HG03103 (cell line): ENCODE data around the gene MRPL38.
A peak's percentile ranks its signal among the peaks of the same experiment; 100 is the strongest.
"Not testable (repeated sequence)": the region's sequence is repeated elsewhere in the genome, so short reads cannot be mapped to it uniquely, and the experiment has no call there.

Experiments used
- ATAC-seq: cut with Tn5 transposase; IDR thresholded peaks from one replicate; pipeline ENCODE4 v1.9.1; 2021; ENCODE audit warnings: low read depth; ENCODE audit not compliant: unreplicated experiment

Gene MRPL38

DNA sequence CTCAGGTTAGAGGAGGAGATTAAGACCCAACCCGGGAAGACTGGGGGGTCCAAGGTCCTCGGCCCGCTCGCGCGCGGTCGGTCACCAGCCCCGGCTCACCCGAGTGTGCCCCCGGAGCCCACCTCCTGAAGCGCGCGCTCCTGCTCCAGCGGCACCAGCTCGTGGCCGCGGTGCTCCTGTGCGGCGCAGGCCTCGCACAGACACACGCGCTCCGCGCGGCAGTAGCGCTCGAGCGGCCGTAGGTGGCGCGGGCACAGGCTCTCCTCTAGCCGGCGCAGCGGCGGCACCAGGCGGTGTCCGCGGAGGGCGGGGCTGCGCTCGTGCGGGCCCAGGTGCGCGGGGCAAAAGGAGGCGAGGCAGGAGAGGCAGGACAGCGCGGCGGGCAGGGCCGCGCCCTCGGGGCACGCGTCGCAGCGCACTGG, 26.9 kb downstream of the MRPL38 start:
- ATAC-seq, result no peak

DNA sequence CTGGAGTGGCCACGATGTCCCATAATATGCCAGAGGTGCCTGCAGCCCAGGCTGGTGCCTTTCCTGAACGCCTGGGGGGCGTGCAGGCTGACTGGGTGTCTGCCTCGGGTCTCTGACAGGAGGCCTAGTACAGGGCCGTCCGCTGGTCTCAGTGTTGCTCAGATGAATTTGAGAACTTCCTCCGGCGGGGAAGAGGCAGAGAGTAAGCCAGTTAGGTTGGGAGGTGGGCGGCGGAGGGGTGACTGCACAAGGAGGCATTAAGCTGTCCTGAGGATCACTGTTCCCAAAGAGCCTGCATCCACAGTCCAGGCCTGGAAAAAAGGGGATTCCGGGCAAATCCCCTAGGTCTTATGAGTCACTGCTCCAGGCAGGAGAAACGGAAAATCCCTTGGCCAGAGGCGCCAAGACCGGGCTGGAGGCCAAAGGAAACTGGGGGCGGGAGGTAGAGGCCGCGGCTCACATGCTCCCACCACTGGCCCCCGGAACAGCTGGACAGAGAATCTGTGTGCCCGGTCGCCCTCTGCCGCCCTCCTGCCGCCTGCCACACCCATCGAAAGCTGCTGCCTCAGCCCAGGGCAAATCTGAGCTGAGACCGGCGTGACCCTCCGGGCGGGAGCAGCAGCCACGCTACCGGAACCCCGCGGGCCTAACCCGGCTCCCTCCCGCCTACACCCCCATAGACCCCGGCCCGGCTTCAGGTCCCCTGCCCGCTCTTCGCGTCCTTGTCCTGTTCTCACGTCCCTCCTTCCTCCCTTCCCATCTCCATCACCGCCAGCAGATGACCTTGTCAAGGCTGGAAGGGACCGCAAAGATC, 27.5 kb downstream of the MRPL38 start:
- ATAC-seq, result no peak

GRCh38 chr17:75876190-75876937, 28.3 kb downstream of the MRPL38 start:
- no peak for ATAC-seq

GRCh38 chr17:75875940-75876189, 28.8 kb downstream of the MRPL38 start:
- ATAC-seq, result no peak

DNA sequence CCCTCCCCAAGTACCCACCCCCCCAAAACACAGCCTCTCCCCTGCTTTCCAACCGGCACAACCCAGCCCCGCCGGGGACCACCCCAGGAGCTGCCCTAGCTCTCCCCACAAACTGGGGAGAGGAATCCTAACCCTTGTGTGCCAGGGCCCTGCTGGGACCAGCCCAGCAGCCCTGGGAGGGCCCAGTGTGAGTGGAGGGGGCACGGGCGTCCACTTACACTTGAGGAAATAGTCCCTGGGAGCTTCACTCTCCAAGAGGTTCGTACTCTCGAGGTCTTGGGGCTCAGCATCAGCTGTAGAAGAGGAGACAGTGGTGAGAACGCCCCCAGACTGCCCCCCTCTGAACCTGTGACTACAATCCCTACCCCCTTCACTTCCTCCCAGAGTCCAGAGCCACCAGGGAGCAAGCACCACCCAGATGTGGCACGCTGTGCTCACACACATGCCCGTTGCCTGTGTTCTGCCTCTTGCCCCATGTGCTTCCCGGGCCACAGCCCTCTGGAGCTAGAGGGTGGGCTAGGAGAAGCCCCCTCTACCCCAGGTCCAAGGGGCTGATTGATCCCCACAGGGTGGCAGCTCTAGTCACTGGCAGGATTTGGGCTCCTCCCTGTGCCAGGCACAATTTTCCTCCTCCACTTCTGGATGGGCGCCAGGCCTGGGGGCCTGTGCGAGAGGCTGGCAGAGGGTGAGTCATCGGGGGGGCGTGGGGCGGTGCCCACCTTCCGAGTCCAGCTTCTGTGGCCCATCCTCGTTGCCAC, 29.3 kb downstream of the MRPL38 start:
- no peak for ATAC-seq

- ATAC-seq, result no peak
Observed at GRCh38 chr17:75874323-75875181, 30.1 kb downstream of the MRPL38 start.

- no peak for ATAC-seq
Observed at GRCh38 chr17:75873587-75874322, 30.9 kb downstream of the MRPL38 start.

DNA sequence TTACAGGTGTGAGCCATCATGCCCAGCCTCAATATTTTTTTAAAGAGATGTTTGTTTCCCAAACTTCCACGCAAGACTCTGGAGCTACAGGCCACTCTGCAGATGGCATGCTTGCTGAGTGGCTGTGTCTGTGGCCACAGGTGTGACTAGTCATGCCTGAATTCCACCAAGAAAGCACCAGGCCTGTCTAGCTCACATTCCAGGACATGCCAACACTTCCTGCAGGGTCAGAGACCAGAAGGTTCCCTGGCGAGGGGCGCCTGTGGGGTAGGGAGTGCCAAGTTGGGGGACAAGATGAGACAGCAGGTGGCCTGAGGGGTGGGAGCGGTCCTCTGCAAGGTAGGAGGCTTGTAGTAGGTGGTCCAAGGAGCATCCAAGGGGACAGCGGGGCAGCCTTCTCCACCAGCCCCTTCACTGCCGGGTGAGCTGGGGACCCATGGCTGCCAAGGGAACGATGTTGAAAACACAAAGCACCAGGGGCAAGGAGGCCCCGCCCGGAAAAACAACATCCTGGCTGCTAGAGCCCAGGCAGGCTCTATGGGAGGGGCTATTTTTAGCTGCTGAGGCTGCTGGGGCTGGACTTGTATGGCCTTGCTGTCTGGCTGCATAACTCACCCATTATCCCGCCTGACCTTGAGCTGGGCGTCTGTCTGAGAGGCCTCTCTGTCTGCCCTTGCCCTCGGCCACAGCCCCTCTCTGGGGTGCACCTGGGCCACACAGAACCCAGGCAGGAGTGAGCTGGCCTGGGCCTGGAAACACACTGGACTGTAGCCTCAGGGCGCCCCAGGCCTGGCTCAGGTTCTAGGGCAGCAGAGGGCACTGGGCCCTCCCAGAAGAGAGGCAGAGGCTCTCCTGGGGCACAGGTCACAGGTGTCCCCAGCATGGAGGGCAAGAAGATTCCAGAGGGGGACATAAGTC, 32.0 kb downstream of the MRPL38 start:
- ATAC-seq, result no peak

DNA sequence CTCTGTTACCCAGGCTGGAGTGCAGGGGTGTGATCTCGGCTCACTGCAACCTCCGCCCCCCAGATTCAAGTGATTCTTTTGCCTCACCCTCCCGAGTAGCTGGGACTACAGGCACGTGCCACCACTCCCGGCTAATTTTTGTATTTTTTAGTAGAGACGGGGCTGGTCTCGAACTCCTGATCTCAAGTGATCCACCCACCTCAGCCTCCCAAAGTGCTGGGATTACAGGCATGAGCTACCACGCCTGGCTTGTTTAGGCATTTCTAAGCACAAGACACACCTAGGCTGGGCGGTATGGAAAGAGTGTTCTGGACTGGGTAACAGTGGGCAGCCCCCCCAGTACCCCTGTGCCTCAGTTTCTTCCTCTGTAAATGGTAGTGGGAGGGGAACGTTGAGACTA, 34.5 kb downstream of the MRPL38 start:
- not testable (repeated sequence) for ATAC-seq

DNA sequence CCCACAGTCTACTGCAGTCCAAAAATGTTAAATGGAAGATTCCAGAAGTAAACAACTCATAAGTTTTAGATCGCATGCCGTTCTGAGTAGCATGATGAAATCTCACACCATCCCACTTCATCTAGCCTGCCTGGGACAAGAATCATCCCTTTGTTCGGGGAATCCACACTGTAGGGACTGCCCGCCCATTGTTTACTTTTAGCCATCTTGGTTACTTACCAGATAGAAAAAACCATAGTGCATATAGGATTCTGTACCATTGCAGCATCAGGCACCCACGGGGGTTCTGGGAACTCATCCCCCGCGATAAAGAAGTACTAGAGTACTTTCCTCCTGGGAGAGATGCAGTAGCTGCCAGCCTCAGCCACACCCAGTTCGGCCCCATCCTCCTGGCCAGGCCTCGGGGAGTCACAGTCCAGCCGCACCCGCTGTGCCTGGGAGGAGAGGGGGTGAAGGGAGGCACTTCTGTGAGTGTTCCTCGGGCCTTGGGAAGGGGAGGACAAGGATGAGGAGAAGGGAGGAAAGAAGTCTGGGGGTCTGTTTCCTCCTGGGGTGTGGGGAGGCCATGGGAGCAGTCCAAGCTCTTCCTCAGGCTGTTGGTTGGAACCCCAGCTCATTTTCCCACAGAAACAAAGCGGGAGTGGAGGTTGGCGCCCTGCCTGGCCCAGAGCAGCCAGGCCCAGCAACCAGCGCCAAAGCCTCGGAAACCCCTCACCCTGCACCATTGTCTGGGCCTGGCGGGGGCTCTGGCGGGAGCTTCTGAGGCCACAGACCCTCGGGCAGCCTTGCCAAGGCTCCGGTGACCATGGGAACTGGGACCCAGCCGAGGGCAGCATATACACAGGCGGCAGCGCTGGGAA, 35.2 kb downstream of the MRPL38 start:
- ATAC-seq, result no peak

- not testable (repeated sequence) for ATAC-seq
Observed at GRCh38 chr17:75868730-75869281, 35.9 kb downstream of the MRPL38 start.

GRCh38 chr17:75865404-75866188, 39.1 kb downstream of the MRPL38 start:
- ATAC-seq, result not testable (repeated sequence)

DNA sequence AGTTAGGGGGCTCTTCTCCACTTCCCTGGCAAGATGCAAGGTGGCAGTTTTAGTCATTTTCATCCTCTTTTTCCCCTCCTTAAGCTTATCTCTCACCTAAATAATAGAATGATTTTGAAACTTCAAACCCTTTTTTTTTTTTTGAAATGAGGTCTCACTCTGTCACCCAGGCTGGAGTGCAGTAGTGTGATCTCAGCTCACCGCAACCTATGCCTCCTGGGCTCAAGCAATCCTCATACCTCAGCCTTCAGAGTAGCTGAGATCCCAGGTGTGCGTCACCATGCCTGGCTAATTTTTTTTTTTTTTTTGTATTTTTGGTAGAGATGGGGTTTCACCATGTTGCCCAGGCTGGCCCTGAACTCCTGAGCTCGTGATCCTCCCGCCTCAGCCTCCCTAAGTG, 39.8 kb downstream of the MRPL38 start:
- ATAC-seq, result not testable (repeated sequence)

GRCh38 chr17:75864448-75864871, 40.2 kb downstream of the MRPL38 start:
- peak; percentile 82 for ATAC-seq

DNA sequence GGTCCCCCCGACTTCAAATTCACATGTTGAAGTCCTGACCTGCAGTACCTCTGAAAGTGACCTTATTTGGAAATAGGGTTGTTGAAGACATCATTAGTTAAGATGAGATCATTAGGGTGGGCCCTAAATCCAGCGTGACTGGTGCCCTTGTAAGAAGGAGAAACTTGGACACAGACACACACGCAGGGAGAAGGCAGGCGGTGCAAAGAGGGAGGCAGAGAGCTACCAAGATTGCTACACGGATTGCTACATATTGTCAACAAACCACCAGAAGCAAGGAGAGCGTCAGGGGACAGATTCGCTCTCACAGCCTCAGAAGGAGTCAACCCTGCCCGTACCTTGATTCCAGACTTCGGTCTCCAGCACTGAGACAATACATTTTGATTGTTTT, 42.8 kb downstream of the MRPL38 start:
- no peak for ATAC-seq

DNA sequence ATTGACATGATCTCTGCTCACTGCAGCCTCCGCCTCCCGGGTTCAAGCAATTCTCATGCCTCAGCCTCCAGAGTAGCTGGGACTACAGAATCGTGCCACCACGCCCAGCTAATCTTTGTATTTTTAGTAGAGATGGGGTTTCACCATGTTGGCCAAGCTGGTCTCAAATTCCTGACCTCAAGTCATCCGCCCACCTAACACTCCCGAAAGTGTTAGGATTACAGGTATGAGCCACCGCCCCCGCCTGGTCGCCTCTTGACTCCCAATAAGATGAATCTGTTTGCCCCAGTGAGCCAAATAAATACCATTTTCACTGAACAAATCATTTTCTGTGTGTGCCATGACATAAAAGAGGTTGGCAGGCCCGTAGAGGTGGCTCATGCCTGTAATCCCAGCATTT, 45.3 kb downstream of the MRPL38 start:
- ATAC-seq, result not testable (repeated sequence)
